Measurements from ENCODE around the gene JADE2. TPM values are rescaled to one million over a fixed set of nuclear protein-coding genes. Genes with fewer than 3 reads are reported as not detected.

Gene JADE2
- total RNA-seq, 1 donor from 2014 or later: 3.0 TPM

DNA sequence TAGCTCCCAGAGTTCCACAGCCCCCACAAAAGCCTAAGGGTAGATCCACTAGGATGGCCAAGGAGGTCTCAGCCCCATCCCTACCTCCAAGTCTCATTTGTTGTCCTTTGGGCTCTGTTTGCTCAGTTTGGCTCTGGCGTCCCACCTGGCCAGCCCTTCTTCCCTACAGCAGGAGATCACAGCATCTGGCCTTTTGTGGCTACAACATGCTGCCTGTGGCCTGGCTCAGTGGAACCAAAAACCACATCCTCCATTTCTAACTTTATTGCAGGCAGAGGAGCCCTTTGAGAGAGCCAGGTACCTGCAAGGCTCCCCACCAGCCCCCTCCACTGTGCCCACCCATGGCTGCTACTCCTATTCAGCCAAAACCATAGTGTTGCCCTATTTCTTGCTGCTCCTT is 11.4 kb downstream of the JADE2 start:
- Mint-ChIP-seq H3K27me3 (ENCODE audit: unreplicated experiment) (no peaks in the 10 kb centered on the region), H3K36me3 (ENCODE audit: low read depth, unreplicated experiment) (no peaks in the 10 kb centered on the region), H3K27ac (ENCODE audit: unreplicated experiment) (no peak overlapping the region), H3K9me3 (ENCODE audit: unreplicated experiment) (no peaks in the 10 kb centered on the region), H3K4me1 (ENCODE audit: unreplicated experiment) (no peaks in the 10 kb centered on the region), H3K4me3 (ENCODE audit: unreplicated experiment) (no peak overlapping the region)
- TF ChIP-seq, protein P1, sequence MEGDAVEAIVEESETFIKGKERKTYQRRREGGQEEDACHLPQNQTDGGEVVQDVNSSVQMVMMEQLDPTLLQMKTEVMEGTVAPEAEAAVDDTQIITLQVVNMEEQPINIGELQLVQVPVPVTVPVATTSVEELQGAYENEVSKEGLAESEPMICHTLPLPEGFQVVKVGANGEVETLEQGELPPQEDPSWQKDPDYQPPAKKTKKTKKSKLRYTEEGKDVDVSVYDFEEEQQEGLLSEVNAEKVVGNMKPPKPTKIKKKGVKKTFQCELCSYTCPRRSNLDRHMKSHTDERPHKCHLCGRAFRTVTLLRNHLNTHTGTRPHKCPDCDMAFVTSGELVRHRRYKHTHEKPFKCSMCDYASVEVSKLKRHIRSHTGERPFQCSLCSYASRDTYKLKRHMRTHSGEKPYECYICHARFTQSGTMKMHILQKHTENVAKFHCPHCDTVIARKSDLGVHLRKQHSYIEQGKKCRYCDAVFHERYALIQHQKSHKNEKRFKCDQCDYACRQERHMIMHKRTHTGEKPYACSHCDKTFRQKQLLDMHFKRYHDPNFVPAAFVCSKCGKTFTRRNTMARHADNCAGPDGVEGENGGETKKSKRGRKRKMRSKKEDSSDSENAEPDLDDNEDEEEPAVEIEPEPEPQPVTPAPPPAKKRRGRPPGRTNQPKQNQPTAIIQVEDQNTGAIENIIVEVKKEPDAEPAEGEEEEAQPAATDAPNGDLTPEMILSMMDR (IDR thresholded peaks at IDR 0.05; ENCODE audit: unreplicated experiment): no peak
- no peak for DNase-seq (ENCODE audit: low spot score)

DNA sequence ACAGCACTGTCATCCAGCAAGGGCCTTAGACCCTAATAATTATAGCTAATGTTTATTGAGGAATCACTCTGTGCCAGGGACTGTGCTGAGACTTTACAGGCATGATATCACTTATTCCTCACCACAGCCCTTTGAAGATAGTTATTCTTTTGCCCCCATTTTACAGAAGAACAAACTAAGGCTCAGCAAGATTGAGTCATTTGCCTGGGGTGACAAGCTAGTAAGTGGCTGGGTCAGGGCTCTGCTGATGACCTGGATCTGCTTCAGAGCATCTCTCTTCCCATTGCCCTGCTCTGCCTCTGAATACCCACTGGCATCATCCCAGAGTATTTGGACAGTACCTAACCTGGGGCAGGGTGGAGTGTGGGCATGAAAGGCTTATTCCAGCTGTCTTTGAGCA is 11.8 kb downstream of the JADE2 start:
- no peaks in the 10 kb centered on the region for H3K4me1 Mint-ChIP-seq (ENCODE audit: unreplicated experiment)
- H3K4me3 Mint-ChIP-seq (ENCODE audit: unreplicated experiment): no peak overlapping the region
- no peaks in the 10 kb centered on the region for H3K27me3 Mint-ChIP-seq (ENCODE audit: unreplicated experiment)
- H3K36me3 Mint-ChIP-seq (ENCODE audit: low read depth, unreplicated experiment): no peaks in the 10 kb centered on the region
- TF ChIP-seq, protein P1 (IDR thresholded peaks at IDR 0.05; ENCODE audit: unreplicated experiment): no peak
- no peak overlapping the region for H3K27ac Mint-ChIP-seq (ENCODE audit: unreplicated experiment)
- DNase-seq (ENCODE audit: low spot score): no peak
- no peaks in the 10 kb centered on the region for H3K9me3 Mint-ChIP-seq (ENCODE audit: unreplicated experiment)

DNA sequence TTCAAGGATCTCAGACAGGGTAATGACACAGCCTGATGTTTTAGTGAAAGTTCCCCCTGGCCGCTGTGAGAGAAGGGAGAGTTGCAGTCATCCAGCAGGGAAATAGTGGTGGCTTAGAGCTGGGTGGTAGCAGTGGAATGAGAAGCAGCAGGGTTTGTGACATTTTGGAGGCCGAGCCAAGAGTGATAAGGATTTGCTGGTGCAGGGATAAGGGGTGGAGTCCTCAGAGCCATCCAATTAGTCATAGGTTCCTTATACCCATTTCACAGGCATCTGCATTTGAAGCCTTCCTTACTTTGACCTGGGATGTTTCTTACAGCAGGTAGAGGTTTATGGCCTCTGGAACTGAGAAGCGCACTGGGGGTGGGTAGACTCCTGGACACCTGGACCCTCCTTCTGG is 12.8 kb downstream of the JADE2 start:
- no peaks in the 10 kb centered on the region for H3K4me1 Mint-ChIP-seq (ENCODE audit: unreplicated experiment)
- H3K9me3 Mint-ChIP-seq (ENCODE audit: unreplicated experiment): no peaks in the 10 kb centered on the region
- no peak overlapping the region for H3K27ac Mint-ChIP-seq (ENCODE audit: unreplicated experiment)
- no peaks in the 10 kb centered on the region for H3K36me3 Mint-ChIP-seq (ENCODE audit: low read depth, unreplicated experiment)
- TF ChIP-seq, protein P1 (IDR thresholded peaks at IDR 0.05; ENCODE audit: unreplicated experiment): no peak
- no peak for DNase-seq (ENCODE audit: low spot score)
- H3K27me3 Mint-ChIP-seq (ENCODE audit: unreplicated experiment): no peaks in the 10 kb centered on the region
- H3K4me3 Mint-ChIP-seq (ENCODE audit: unreplicated experiment): no peak overlapping the region

DNA sequence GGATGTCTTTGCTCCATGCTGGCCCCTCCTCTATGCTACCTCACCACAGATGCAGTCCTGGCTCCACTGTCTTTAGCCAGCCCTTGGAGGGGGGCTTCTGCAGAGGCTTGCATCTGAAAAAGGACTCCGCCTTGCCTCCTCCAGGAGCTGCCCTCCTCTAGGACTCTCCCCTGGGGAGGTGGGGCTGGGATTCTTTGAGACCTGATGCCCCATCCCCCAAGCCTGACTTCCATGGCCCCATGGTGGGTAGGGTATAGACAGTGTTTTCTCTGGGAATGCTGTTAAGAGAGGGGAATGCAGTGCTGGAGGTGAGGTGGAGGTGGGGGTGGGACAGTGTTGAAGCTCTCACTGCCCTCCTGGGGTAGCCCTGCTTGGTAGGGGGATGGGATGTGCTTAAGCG is 14.3 kb downstream of the JADE2 start:
- H3K27ac Mint-ChIP-seq (ENCODE audit: unreplicated experiment): no peak overlapping the region
- H3K4me3 Mint-ChIP-seq (ENCODE audit: unreplicated experiment): no peak overlapping the region
- H3K9me3 Mint-ChIP-seq (ENCODE audit: unreplicated experiment): no peaks in the 10 kb centered on the region
- H3K4me1 Mint-ChIP-seq (ENCODE audit: unreplicated experiment): no peaks in the 10 kb centered on the region
- TF ChIP-seq, protein P1 (IDR thresholded peaks at IDR 0.05; ENCODE audit: unreplicated experiment): no peak
- DNase-seq (ENCODE audit: low spot score): no peak
- H3K36me3 Mint-ChIP-seq (ENCODE audit: low read depth, unreplicated experiment): no peaks in the 10 kb centered on the region
- H3K27me3 Mint-ChIP-seq (ENCODE audit: unreplicated experiment): no peaks in the 10 kb centered on the region

DNA sequence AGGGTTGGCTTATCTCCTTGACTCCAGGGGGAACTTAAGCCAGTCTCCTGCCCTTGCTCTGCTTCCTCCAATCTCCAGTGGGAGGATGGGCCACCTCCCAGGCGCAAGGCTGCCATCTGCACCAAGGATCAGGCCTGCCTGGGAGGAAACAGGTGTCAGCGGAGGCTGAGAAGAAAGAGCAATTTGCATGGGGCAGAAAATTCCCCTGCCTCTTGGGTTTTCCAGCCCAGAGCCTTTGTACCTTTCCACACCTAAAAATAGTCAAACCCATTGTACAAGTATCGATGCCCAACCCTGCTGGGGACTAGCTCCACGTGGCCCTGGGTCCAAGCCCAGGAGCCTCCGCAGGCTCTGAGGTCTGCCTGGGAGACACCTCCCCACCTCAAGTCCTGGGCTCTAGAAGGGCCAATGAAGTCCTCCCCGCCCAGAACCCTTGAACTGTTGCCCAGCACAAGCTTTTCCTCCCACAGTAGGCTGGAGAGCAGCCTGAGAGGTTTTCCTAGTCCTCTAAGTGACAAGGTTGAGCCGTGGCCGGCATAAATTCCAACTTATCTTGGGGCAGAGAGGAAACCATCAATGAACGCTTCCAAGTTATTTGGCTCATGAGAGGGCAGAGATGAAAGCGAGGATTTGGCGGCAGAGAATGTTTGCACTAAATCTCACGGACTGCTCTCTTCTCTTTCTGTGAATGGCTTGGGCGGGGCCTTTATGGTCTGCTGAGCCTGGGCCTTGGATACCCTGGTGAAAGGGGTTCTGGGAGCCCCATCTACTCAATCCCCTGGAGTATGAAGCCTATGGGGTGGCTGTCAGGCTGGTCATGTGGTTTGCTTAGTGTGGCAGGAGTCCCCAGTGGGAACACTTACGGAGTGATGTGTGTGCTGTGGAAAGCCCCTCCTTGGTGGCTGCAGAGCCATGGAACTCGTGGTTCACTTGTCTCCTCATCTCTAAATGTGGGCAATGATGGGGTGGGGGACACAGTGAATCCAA is 15.6 kb downstream of the JADE2 start:
- H3K9me3 Mint-ChIP-seq (ENCODE audit: unreplicated experiment): no peaks in the 10 kb centered on the region
- H3K4me1 Mint-ChIP-seq (ENCODE audit: unreplicated experiment): no peaks in the 10 kb centered on the region
- TF ChIP-seq, protein P1 (IDR thresholded peaks at IDR 0.05; ENCODE audit: unreplicated experiment): no peak
- no peaks in the 10 kb centered on the region for H3K36me3 Mint-ChIP-seq (ENCODE audit: low read depth, unreplicated experiment)
- no peak overlapping the region for H3K27ac Mint-ChIP-seq (ENCODE audit: unreplicated experiment)
- no peaks in the 10 kb centered on the region for H3K27me3 Mint-ChIP-seq (ENCODE audit: unreplicated experiment)
- DNase-seq (ENCODE audit: low spot score): no peak
- H3K4me3 Mint-ChIP-seq (ENCODE audit: unreplicated experiment): no peak overlapping the region

All from endothelial cell (in vitro differentiated cells).